PC-9 (cell line): ENCODE measurements around the gene SLC38A7. TPM values are rescaled to one million over a fixed set of nuclear protein-coding genes. Genes with fewer than 3 reads are reported as not detected.
A peak's percentile ranks its signal among the peaks of the same experiment; 100 is the strongest.

Experiments
- BruUV-seq: library from RNA; stranded (reverse); fragments of 400-500 nt; replicated peaks from 2 replicates; lab custom pipeline; 2021; lab: Mats Ljungman, UMichigan
- CTCF ChIA-PET: fragments of 300-600 bp; sonication (Branson Sonifier 250); formaldehyde crosslinking; loops from one replicate; lab custom pipeline; 2022; ENCODE audit warnings: antibody characterized with exemption; lab: Charles Lee
- POLR2A ChIA-PET: fragments of 300-600 bp; sonication (Branson Sonifier 250); formaldehyde crosslinking; loops from one replicate; lab custom pipeline; 2022; ENCODE audit warnings: antibody characterized with exemption; ENCODE audit not compliant: unreplicated experiment; lab: Charles Lee
- DNase-seq, 2 experiments: peaks; one replicate each; pipeline versions ENCODE4 v3.0.0 to v3.0.0-alpha.2; 2015 to 2022; ENCODE audit warnings: mixed read lengths in 1 of 2
- H2AFZ ChIP-seq: fragments of 200-600 bp; sonication (generic); 2 replicates; pipeline ENCODE4 v1.8.1; 2017; ENCODE audit warnings: antibody characterized with exemption
- H3F3A ChIP-seq: fragments of 200-600 bp; sonication (generic); 2 replicates; pipeline ENCODE4 v1.8.1; 2017; ENCODE audit warnings: antibody characterized with exemption, mild to moderate bottlenecking, low read depth; ENCODE audit not compliant: insufficient read depth
- H3K27ac ChIP-seq: fragments of 200-600 bp; sonication (generic); 2 replicates; pipeline ENCODE4 v1.6.1; 2016; ENCODE audit warnings: mixed run types
- H3K27me3 ChIP-seq: fragments of 200-600 bp; sonication (generic); 2 replicates; pipeline ENCODE4 v1.6.1; 2016; ENCODE audit warnings: low read depth, mixed run types; ENCODE audit not compliant: insufficient read depth
- H3K36me3 ChIP-seq: fragments of 200-600 bp; sonication (generic); 2 replicates; pipeline ENCODE4 v1.6.1; 2016; ENCODE audit warnings: low read depth, mixed run types
- H3K4me1 ChIP-seq: fragments of 200-600 bp; sonication (generic); replicated peaks from 2 replicates; pipeline ENCODE4 v1.6.1; 2016; ENCODE audit warnings: mixed run types; ENCODE audit not compliant: insufficient read depth
- H3K4me2 ChIP-seq: fragments of 200-600 bp; sonication (generic); 2 replicates; pipeline ENCODE4 v1.6.1; 2017; ENCODE audit warnings: mixed run types
- H3K4me3 ChIP-seq: fragments of 200-600 bp; sonication (generic); 2 replicates; pipeline ENCODE4 v1.6.1; 2016; ENCODE audit warnings: mixed run types
- H3K79me2 ChIP-seq: fragments of 200-600 bp; sonication (generic); 2 replicates; pipeline ENCODE4 v1.6.1; 2017; ENCODE audit warnings: low read depth, mixed run types
- H3K9me2 ChIP-seq: fragments of 200-600 bp; sonication (generic); 2 replicates; pipeline ENCODE4 v1.8.1; 2017; ENCODE audit warnings: mild to moderate bottlenecking; ENCODE audit not compliant: insufficient read depth
- H3K9me3 ChIP-seq: fragments of 200-600 bp; sonication (generic); 2 replicates; pipeline ENCODE4 v1.8.1; 2016; ENCODE audit warnings: low read depth; ENCODE audit not compliant: insufficient read depth
- H4K20me1 ChIP-seq: fragments of 200-600 bp; sonication (generic); 2 replicates; pipeline ENCODE4 v1.8.1; 2017; ENCODE audit not compliant: insufficient read depth
- CTCF ChIP-seq: fragments of 200-600 bp; sonication (generic); conservative IDR thresholded peaks from 2 replicates; pipeline ENCODE4 v1.6.1; 2017; ENCODE audit warnings: mixed run types, antibody characterized with exemption, mild to moderate bottlenecking, moderate library complexity
- EZH2 ChIP-seq: fragments of 200-600 bp; sonication (generic); IDR thresholded peaks from 2 replicates; pipeline ENCODE4 v1.8.0; 2017; ENCODE audit warnings: antibody characterized with exemption, low read depth
- intact Hi-C: fragments of 100-400 bp; cut with micrococcal nuclease; formaldehyde crosslinking; loops from one replicate; pipeline ENCODE4 v1.10.0; 2022; ENCODE audit not compliant: unreplicated experiment
- total RNA-seq: library from RNA; stranded (reverse); gene quantifications from 2 replicates; pipeline ENCODE4 v1.2.3, GENCODE V29; 2021

The SLC38A7 gene
- total RNA-seq, 1 experiment from 2014 or later, result 18.6 TPM

DNA sequence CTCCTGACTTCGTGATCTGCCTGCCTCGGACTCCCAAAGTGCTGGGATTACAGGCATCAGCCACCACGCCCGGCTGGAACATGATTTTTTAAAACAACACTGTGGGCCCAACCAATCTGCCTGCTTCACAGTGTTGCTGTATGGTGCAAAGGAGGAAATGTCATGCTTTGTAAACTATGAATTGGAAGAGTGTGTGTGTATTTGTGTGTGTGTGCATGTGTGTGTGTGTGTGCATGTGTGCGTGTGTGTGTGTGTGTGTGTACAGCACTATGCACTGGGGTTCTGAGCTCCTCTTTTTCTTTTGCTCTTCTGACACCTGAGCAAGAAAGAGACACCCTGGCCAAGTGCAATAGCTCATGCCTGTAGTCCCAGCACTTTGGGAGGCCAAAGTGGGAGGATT lies 40.5 kb downstream of the SLC38A7 start:
- H3K36me3 ChIP-seq, result no peaks in the 10 kb centered on the region
- H3K4me3 ChIP-seq, result no peak overlapping the region
- DNase-seq, result no peak
- no peaks in the 10 kb centered on the region for H3K9me2 ChIP-seq
- H3K27me3 ChIP-seq, result no peaks in the 10 kb centered on the region
- intact Hi-C loops, result no loop called here
- CTCF ChIA-PET, result interaction anchor here (0.6 kb wide), 1 partner anchor 133 kb away, joined by 8 read pairs; no protein-coding TSS in a partner anchor
- no peaks in the 10 kb centered on the region for H4K20me1 ChIP-seq
- peak overlapping the region; percentile 69 for H3K27ac ChIP-seq
- no peaks in the 10 kb centered on the region for H3K9me3 ChIP-seq
- peaks cover 31% of the 10 kb centered on the region for H3F3A ChIP-seq
- no peak for TF ChIP-seq CTCF
- no peak for TF ChIP-seq EZH2
- H3K4me2 ChIP-seq, result no peak overlapping the region
- no TSS peak for BruUV-seq
- H2AFZ ChIP-seq, result no peak overlapping the region
- POLR2A ChIA-PET, result no interaction called here
- no peaks in the 10 kb centered on the region for H3K79me2 ChIP-seq
- peaks cover 19% of the 10 kb centered on the region for H3K4me1 ChIP-seq

DNA sequence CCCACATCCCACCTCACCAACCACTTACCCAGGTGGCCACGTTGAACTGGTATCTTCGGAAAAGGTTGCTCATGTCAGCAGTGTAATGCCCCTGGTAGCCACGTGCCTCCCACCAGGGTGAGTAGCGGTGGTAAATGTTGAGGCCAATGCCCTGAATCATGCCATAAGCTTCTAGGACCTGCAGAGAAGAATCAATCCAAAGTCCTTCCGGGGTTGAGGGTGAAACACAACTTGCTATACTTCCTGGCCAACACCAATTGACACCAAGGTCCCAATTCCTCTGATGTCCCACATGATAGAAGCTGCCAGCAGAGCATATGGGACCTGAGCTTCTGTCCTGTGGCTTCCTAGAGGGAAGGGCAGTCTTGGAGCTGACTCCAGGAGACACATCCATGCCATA lies 43.6 kb downstream of the SLC38A7 start:
- Histone ChIP-seq H3K27ac (no peak overlapping the region), H3K27me3 (no peaks in the 10 kb centered on the region), H3K9me2 (no peaks in the 10 kb centered on the region), H3K4me2 (no peak overlapping the region), H4K20me1 (no peaks in the 10 kb centered on the region), H3F3A (peaks cover 34% of the 10 kb centered on the region), H3K4me1 (peaks cover 31% of the 10 kb centered on the region), H2AFZ (no peak overlapping the region), H3K79me2 (no peaks in the 10 kb centered on the region), H3K4me3 (no peak overlapping the region), H3K9me3 (no peaks in the 10 kb centered on the region), H3K36me3 (no peaks in the 10 kb centered on the region)
- no peak for TF ChIP-seq EZH2
- no peak for TF ChIP-seq CTCF
- POLR2A ChIA-PET, result no interaction called here
- no TSS peak for BruUV-seq
- DNase-seq, result no peak
- intact Hi-C loops, result no loop called here
- CTCF ChIA-PET, result no interaction called here

DNA sequence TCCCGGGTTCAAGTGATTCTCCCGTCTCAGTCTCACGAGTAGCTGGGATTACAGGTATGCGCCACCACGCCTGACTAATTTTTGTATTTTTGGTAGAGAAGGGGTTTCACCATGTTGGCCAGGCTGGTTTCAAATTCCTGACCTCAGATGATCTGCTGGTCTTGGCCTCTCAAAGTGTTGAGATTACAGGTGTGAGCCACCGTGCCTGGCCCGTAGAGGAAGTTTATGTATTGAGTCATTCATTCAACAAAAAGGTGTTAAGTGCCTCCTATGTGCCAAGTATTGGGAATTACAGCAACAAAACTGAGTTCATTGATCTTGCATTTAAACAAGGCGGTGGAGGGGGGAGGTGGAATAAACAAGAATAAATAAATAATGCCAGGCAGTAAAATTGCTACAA lies 44.7 kb downstream of the SLC38A7 start:
- Histone ChIP-seq H3K79me2 (no peaks in the 10 kb centered on the region), H3K9me2 (no peaks in the 10 kb centered on the region), H3F3A (peaks cover 23% of the 10 kb centered on the region), H3K36me3 (no peaks in the 10 kb centered on the region), H3K4me2 (no peak overlapping the region), H3K4me3 (no peak overlapping the region), H3K4me1 (peaks cover 20% of the 10 kb centered on the region), H3K27me3 (no peaks in the 10 kb centered on the region), H4K20me1 (no peaks in the 10 kb centered on the region), H3K9me3 (no peaks in the 10 kb centered on the region), H3K27ac (no peak overlapping the region), H2AFZ (no peak overlapping the region)
- ChIA-PET CTCF (no interaction called here), POLR2A (no interaction called here)
- DNase-seq, result peak in 1 of 2 experiments; percentile 45
- intact Hi-C loops, result loop anchor here (10.0 kb wide), 1 partner anchor 125 kb away; the partner anchor contains the start of gene SETD6
- no TSS peak for BruUV-seq
- TF ChIP-seq EZH2 (no peak), CTCF (no peak)
